WTC11 (cell line): ENCODE data around the gene ANXA6. TPM values are rescaled to one million over a fixed set of nuclear protein-coding genes. Genes with fewer than 3 reads are reported as not detected.

ENCODE experiments used
- ATAC-seq: fragments of 200-7000 bp; cut with Tn5 transposase; 2 replicates; pipeline ENCODE4 v1.10.0; 2021; ENCODE audit warnings: mild to moderate bottlenecking, moderate library complexity
- CTCF ChIA-PET: fragments of 300-600 bp; sonication (Branson Sonifier 250); formaldehyde crosslinking; loops from one replicate; lab custom pipeline; 2021; ENCODE audit warnings: antibody characterized with exemption; lab: Charles Lee
- POLR2A ChIA-PET: fragments of 350-600 bp; sonication (Branson Sonifier 250); formaldehyde crosslinking; loops from one replicate; lab custom pipeline; 2021; ENCODE audit warnings: antibody characterized with exemption; lab: Charles Lee
- DNase-seq: peaks from one replicate; pipeline ENCODE4 v3.0.0; 2021; ENCODE audit warnings: low spot score
- H3K27ac Mint-ChIP-seq: 2 replicates; pipeline ENCODE4 v1.8.0; 2021; ENCODE audit warnings: mixed read lengths
- H3K27me3 Mint-ChIP-seq: 2 replicates; pipeline ENCODE4 v1.8.0; 2021; ENCODE audit warnings: low read depth, mild to moderate bottlenecking, moderate library complexity, mixed read lengths
- H3K36me3 Mint-ChIP-seq: 2 replicates; pipeline ENCODE4 v1.8.0; 2021; ENCODE audit warnings: mixed read lengths
- H3K4me1 Mint-ChIP-seq: 2 replicates; pipeline ENCODE4 v1.8.0; 2022; ENCODE audit warnings: mixed read lengths
- H3K4me3 Mint-ChIP-seq: 2 replicates; pipeline ENCODE4 v1.8.0; 2021; ENCODE audit warnings: mild to moderate bottlenecking, moderate library complexity, mixed read lengths
- H3K9me3 Mint-ChIP-seq: 2 replicates; pipeline ENCODE4 v1.8.0; 2021; ENCODE audit warnings: mixed read lengths
- ESRRA ChIP-seq: sonication (generic); formaldehyde crosslinking; IDR thresholded peaks from 2 replicates; pipeline ENCODE4 v1.8.1; 2022; ENCODE audit warnings: mild to moderate bottlenecking, missing genetic modification reagents, borderline replicate concordance
- FOXJ3 ChIP-seq: sonication (generic); formaldehyde crosslinking; IDR thresholded peaks from 2 replicates; pipeline ENCODE4 v1.9.0; 2021; ENCODE audit warnings: missing genetic modification reagents, mild to moderate bottlenecking, borderline replicate concordance
- GRHL2 ChIP-seq: fragments of 250-450 bp; sonication (Bioruptor Pico); IDR thresholded peaks from 2 replicates; pipeline ENCODE4 v1.8.0; 2022; ENCODE audit warnings: mild to moderate bottlenecking, moderate library complexity; ENCODE audit not compliant: insufficient replicate concordance, severe bottlenecking
- JAZF1 ChIP-seq: fragments of 250-450 bp; sonication (Bioruptor Pico); IDR thresholded peaks from 2 replicates; pipeline ENCODE4 v1.9.0; 2021; ENCODE audit warnings: moderate library complexity, mild to moderate bottlenecking, inconsistent platforms
- JUN ChIP-seq: sonication (generic); formaldehyde crosslinking; IDR thresholded peaks from 2 replicates; pipeline ENCODE4 v1.8.0; 2023; ENCODE audit warnings: mild to moderate bottlenecking, missing genetic modification reagents
- NR2C2 ChIP-seq: sonication (generic); formaldehyde crosslinking; IDR thresholded peaks from 2 replicates; pipeline ENCODE4 v1.8.0; 2022; ENCODE audit warnings: mild to moderate bottlenecking, missing genetic modification reagents
- PRRX2 ChIP-seq: fragments of 250-450 bp; sonication (Bioruptor Pico); IDR thresholded peaks from 2 replicates; pipeline ENCODE4 v1.8.0; 2021; ENCODE audit warnings: mild to moderate bottlenecking
- RELA ChIP-seq: sonication (generic); formaldehyde crosslinking; IDR thresholded peaks from 2 replicates; pipeline ENCODE4 v1.8.1; 2022; ENCODE audit warnings: missing genetic modification reagents, mild to moderate bottlenecking, borderline replicate concordance
- TEAD1 ChIP-seq: sonication (generic); formaldehyde crosslinking; IDR thresholded peaks from 2 replicates; pipeline ENCODE4 v1.8.0; 2022; ENCODE audit warnings: mild to moderate bottlenecking, missing genetic modification reagents
- TEAD4 ChIP-seq: sonication (generic); formaldehyde crosslinking; IDR thresholded peaks from 2 replicates; pipeline ENCODE4 v1.8.0; 2022; ENCODE audit warnings: mild to moderate bottlenecking, missing genetic modification reagents
- TP53 ChIP-seq: sonication (generic); formaldehyde crosslinking; IDR thresholded peaks from 2 replicates; pipeline ENCODE4 v1.8.1; 2023; ENCODE audit warnings: mild to moderate bottlenecking, missing genetic modification reagents
- ZBTB21 ChIP-seq: sonication (generic); formaldehyde crosslinking; IDR thresholded peaks from 2 replicates; pipeline ENCODE4 v1.8.1; 2023; ENCODE audit warnings: mild to moderate bottlenecking, missing genetic modification reagents, borderline replicate concordance
- ZNF219 ChIP-seq: sonication (generic); formaldehyde crosslinking; IDR thresholded peaks from 2 replicates; pipeline ENCODE4 v1.8.0; 2023; ENCODE audit warnings: missing genetic modification reagents, mild to moderate bottlenecking, borderline replicate concordance
- total RNA-seq: library from RNA; stranded (reverse); gene quantifications from 3 replicates; pipeline ENCODE4 v1.2.3, GENCODE V29; 2021
- TF ChIP-seq, protein P1 (sequence below): sonication (generic); formaldehyde crosslinking; IDR thresholded peaks from 2 replicates; pipeline ENCODE4 v1.8.1; 2022; ENCODE audit warnings: missing genetic modification reagents, borderline replicate concordance
- TF ChIP-seq, protein P2 (sequence below): sonication (generic); formaldehyde crosslinking; IDR thresholded peaks from 2 replicates; pipeline ENCODE4 v1.8.1; 2023; ENCODE audit warnings: mild to moderate bottlenecking, missing genetic modification reagents
- TF ChIP-seq, protein P3 (sequence below): sonication (generic); formaldehyde crosslinking; IDR thresholded peaks from 2 replicates; pipeline ENCODE4 v1.8.1; 2023; ENCODE audit warnings: mild to moderate bottlenecking, missing genetic modification reagents, moderate library complexity
- TF ChIP-seq, protein P4 (sequence below): sonication (generic); formaldehyde crosslinking; IDR thresholded peaks from 2 replicates; pipeline ENCODE4 v1.8.0; 2022; ENCODE audit warnings: mild to moderate bottlenecking, missing genetic modification reagents
- TF ChIP-seq, protein P5 (sequence below): fragments of 250-450 bp; sonication (Bioruptor Pico); IDR thresholded peaks from 2 replicates; pipeline ENCODE4 v1.9.0; 2021; ENCODE audit warnings: mild to moderate bottlenecking, borderline replicate concordance
- TF ChIP-seq, protein P6 (sequence below): sonication (generic); formaldehyde crosslinking; IDR thresholded peaks from 2 replicates; pipeline ENCODE4 v1.8.0; 2023; ENCODE audit warnings: missing genetic modification reagents
- TF ChIP-seq, protein P7 (sequence below): sonication (generic); formaldehyde crosslinking; IDR thresholded peaks from 2 replicates; pipeline ENCODE4 v1.8.1; 2023; ENCODE audit warnings: mild to moderate bottlenecking, missing genetic modification reagents

The ANXA6 gene
- total RNA-seq, 1 experiment from 2014 or later, result 92.8 TPM

DNA sequence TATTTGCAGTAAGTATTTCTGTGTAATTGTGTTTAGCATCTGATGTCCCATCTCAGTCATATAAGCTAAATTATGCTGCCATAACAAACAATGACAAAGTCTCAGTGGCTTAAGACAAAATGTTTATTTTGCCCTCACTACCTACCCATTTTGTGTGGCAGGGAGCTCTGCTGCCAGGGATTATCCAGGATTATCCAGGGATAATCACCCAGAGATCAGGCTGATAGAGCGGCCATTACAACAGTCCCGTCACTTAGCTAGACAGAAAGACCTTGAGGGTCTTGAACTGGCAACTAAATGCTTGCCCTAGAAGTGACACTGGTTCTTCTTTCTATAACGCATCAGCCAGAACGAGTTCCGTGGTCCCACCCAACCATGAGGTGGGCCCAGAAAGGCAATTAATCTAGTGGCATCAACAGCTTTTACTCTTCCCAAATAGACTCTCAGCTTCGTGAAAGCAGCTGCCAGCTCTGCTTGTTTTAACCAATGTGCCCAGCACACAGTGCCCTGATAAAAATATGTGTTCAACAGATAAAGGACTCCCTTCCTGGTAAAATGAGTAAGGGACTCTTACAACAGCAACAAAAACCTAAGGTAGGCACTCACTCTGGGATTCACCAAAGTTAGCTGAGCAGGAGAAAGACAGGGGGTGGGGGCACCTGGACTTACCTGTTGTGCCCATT is 43.5 kb upstream of the ANXA6 start:
- Mint-ChIP-seq H3K4me1 (no peaks in the 10 kb centered on the region), H3K27me3 (no peaks in the 10 kb centered on the region), H3K36me3 (no peaks in the 10 kb centered on the region), H3K4me3 (no peak overlapping the region), H3K9me3 (no peaks in the 10 kb centered on the region), H3K27ac (no peak overlapping the region)
- CTCF ChIA-PET, result interaction anchor here (1.0 to 1.5 kb wide), 4 partner anchors 22 to 149 kb away, joined by 4 to 5 read pairs (median 4); partner anchors contain the start of gene CCDC69
- POLR2A ChIA-PET, result no interaction called here
- DNase-seq, result no peak
- TF ChIP-seq NR2C2, result no peak
- TF ChIP-seq PRRX2, result no peak
- TF ChIP-seq JAZF1 (CRISPR knock-in tag), result no peak
- no peak for TF ChIP-seq TEAD1 (CRISPR knock-in tag)
- TF ChIP-seq, protein P1, sequence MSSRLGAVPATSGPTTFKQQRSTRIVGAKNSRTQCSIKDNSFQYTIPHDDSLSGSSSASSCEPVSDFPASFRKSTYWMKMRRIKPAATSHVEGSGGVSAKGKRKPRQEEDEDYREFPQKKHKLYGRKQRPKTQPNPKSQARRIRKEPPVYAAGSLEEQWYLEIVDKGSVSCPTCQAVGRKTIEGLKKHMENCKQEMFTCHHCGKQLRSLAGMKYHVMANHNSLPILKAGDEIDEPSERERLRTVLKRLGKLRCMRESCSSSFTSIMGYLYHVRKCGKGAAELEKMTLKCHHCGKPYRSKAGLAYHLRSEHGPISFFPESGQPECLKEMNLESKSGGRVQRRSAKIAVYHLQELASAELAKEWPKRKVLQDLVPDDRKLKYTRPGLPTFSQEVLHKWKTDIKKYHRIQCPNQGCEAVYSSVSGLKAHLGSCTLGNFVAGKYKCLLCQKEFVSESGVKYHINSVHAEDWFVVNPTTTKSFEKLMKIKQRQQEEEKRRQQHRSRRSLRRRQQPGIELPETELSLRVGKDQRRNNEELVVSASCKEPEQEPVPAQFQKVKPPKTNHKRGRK (CRISPR knock-in tag), result no peak
- no peak for TF ChIP-seq RELA (CRISPR knock-in tag)
- TF ChIP-seq, protein P2, sequence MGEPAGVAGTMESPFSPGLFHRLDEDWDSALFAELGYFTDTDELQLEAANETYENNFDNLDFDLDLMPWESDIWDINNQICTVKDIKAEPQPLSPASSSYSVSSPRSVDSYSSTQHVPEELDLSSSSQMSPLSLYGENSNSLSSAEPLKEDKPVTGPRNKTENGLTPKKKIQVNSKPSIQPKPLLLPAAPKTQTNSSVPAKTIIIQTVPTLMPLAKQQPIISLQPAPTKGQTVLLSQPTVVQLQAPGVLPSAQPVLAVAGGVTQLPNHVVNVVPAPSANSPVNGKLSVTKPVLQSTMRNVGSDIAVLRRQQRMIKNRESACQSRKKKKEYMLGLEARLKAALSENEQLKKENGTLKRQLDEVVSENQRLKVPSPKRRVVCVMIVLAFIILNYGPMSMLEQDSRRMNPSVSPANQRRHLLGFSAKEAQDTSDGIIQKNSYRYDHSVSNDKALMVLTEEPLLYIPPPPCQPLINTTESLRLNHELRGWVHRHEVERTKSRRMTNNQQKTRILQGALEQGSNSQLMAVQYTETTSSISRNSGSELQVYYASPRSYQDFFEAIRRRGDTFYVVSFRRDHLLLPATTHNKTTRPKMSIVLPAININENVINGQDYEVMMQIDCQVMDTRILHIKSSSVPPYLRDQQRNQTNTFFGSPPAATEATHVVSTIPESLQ (CRISPR knock-in tag), result no peak
- no peak for TF ChIP-seq TP53 (CRISPR knock-in tag)
- ATAC-seq, result no peak

DNA sequence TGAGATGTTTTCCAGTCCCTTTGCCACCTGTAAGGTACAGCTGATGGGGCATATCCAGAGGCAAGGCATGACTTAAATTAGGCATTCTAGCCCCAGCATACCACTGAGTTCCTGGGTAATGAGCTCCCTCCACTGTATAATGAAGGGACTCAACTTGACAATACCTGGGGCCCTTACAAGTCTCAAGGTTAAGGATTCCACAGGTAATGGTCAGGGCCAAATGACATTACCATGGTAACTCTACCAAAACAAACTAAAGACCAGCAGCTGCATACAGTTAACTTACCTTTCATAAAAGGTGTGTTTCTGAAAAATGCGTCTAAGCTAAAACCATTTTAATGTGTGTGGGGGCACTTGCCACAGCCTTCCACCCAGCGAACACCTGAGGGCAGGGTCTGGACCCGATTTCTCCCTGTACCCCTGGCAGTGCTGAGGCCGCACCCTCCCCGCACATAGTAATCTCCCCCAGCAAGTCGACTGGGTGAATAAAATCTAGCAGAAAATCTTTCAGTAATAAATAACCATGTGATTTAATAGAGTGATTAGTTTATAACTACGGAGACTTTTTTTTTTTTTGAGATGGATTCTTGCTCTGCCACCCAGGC is 42.1 kb upstream of the ANXA6 start:
- ATAC-seq (no peak), DNase-seq (no peak)
- H3K36me3 Mint-ChIP-seq, result no peaks in the 10 kb centered on the region
- no peak overlapping the region for H3K4me3 Mint-ChIP-seq
- CTCF ChIA-PET, result interaction anchor here (1.1 to 1.5 kb wide), 4 partner anchors 24 to 84 kb away, joined by 3 to 6 read pairs (median 5); partner anchors contain the start of gene CCDC69
- peak overlapping the region; percentile 42 for H3K27ac Mint-ChIP-seq
- H3K4me1 Mint-ChIP-seq, result no peaks in the 10 kb centered on the region
- H3K27me3 Mint-ChIP-seq, result no peaks in the 10 kb centered on the region
- no peaks in the 10 kb centered on the region for H3K9me3 Mint-ChIP-seq
- POLR2A ChIA-PET, result interaction anchor here (1.5 kb wide), 1 partner anchor 24 kb away, joined by 6 read pairs; the partner anchor contains the start of gene CCDC69
- TF ChIP-seq FOXJ3 (CRISPR knock-in tag), result no peak
- no peak for TF ChIP-seq ZBTB21 (CRISPR knock-in tag)
- no peak for TF ChIP-seq TEAD4 (CRISPR knock-in tag)
- TF ChIP-seq, protein P3, sequence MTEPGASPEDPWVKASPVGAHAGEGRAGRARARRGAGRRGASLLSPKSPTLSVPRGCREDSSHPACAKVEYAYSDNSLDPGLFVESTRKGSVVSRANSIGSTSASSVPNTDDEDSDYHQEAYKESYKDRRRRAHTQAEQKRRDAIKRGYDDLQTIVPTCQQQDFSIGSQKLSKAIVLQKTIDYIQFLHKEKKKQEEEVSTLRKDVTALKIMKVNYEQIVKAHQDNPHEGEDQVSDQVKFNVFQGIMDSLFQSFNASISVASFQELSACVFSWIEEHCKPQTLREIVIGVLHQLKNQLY (CRISPR knock-in tag), result no peak
- TF ChIP-seq, protein P4, sequence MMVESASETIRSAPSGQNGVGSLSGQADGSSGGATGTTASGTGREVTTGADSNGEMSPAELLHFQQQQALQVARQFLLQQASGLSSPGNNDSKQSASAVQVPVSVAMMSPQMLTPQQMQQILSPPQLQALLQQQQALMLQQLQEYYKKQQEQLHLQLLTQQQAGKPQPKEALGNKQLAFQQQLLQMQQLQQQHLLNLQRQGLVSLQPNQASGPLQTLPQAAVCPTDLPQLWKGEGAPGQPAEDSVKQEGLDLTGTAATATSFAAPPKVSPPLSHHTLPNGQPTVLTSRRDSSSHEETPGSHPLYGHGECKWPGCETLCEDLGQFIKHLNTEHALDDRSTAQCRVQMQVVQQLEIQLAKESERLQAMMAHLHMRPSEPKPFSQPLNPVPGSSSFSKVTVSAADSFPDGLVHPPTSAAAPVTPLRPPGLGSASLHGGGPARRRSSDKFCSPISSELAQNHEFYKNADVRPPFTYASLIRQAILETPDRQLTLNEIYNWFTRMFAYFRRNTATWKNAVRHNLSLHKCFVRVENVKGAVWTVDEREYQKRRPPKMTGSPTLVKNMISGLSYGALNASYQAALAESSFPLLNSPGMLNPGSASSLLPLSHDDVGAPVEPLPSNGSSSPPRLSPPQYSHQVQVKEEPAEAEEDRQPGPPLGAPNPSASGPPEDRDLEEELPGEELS (CRISPR knock-in tag), result no peak
- TF ChIP-seq, protein P5, sequence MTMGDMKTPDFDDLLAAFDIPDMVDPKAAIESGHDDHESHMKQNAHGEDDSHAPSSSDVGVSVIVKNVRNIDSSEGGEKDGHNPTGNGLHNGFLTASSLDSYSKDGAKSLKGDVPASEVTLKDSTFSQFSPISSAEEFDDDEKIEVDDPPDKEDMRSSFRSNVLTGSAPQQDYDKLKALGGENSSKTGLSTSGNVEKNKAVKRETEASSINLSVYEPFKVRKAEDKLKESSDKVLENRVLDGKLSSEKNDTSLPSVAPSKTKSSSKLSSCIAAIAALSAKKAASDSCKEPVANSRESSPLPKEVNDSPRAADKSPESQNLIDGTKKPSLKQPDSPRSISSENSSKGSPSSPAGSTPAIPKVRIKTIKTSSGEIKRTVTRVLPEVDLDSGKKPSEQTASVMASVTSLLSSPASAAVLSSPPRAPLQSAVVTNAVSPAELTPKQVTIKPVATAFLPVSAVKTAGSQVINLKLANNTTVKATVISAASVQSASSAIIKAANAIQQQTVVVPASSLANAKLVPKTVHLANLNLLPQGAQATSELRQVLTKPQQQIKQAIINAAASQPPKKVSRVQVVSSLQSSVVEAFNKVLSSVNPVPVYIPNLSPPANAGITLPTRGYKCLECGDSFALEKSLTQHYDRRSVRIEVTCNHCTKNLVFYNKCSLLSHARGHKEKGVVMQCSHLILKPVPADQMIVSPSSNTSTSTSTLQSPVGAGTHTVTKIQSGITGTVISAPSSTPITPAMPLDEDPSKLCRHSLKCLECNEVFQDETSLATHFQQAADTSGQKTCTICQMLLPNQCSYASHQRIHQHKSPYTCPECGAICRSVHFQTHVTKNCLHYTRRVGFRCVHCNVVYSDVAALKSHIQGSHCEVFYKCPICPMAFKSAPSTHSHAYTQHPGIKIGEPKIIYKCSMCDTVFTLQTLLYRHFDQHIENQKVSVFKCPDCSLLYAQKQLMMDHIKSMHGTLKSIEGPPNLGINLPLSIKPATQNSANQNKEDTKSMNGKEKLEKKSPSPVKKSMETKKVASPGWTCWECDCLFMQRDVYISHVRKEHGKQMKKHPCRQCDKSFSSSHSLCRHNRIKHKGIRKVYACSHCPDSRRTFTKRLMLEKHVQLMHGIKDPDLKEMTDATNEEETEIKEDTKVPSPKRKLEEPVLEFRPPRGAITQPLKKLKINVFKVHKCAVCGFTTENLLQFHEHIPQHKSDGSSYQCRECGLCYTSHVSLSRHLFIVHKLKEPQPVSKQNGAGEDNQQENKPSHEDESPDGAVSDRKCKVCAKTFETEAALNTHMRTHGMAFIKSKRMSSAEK (CRISPR knock-in tag), result no peak
- TF ChIP-seq ESRRA, result no peak
- no peak for TF ChIP-seq ZNF219
- TF ChIP-seq, protein P6, sequence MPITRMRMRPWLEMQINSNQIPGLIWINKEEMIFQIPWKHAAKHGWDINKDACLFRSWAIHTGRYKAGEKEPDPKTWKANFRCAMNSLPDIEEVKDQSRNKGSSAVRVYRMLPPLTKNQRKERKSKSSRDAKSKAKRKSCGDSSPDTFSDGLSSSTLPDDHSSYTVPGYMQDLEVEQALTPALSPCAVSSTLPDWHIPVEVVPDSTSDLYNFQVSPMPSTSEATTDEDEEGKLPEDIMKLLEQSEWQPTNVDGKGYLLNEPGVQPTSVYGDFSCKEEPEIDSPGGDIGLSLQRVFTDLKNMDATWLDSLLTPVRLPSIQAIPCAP (CRISPR knock-in tag), result no peak
- no peak for TF ChIP-seq JUN (CRISPR knock-in tag)
- TF ChIP-seq, protein P7, sequence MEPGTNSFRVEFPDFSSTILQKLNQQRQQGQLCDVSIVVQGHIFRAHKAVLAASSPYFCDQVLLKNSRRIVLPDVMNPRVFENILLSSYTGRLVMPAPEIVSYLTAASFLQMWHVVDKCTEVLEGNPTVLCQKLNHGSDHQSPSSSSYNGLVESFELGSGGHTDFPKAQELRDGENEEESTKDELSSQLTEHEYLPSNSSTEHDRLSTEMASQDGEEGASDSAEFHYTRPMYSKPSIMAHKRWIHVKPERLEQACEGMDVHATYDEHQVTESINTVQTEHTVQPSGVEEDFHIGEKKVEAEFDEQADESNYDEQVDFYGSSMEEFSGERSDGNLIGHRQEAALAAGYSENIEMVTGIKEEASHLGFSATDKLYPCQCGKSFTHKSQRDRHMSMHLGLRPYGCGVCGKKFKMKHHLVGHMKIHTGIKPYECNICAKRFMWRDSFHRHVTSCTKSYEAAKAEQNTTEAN (CRISPR knock-in tag), result no peak
- TF ChIP-seq GRHL2 (CRISPR knock-in tag), result no peak
